OCI-LY3 (cell line): ENCODE measurements around the gene P2RX1.

Source experiments
- H2AFZ ChIP-seq: fragments of 200-600, 300-600 bp; shearing (Covaris generic); 2 replicates; pipeline ENCODE4 v1.6.0; 2014; ENCODE audit warnings: antibody characterized with exemption, low read depth, low read length
- H3K27ac ChIP-seq: fragments of 200-600, 300-600 bp; sonication (generic); 2 replicates; pipeline ENCODE4 v1.5.1; 2014; ENCODE audit warnings: mild to moderate bottlenecking, low read length, moderate library complexity, mixed read lengths
- H3K27me3 ChIP-seq: fragments of 200-600, 300-600 bp; sonication (generic); 2 replicates; pipeline ENCODE4 v1.6.1; 2014; ENCODE audit warnings: low read depth, low read length, mixed read lengths
- H3K36me3 ChIP-seq: fragments of 200-600, 300-600 bp; sonication (generic); replicated peaks from 2 replicates; pipeline ENCODE3; 2014; ENCODE audit warnings: low read depth, low read length, mixed read lengths
- H3K4me1 ChIP-seq: fragments of 300-600, 200-600 bp; sonication (generic); 2 replicates; pipeline ENCODE4 v1.6.1; 2014; ENCODE audit warnings: low read length, mixed read lengths
- H3K4me2 ChIP-seq: fragments of 200-600, 300-600 bp; sonication (generic); 2 replicates; pipeline ENCODE4 v1.6.1; 2014; ENCODE audit warnings: low read length, mixed read lengths
- H3K4me3 ChIP-seq: fragments of 300-600, 200-600 bp; sonication (generic); 2 replicates; pipeline ENCODE4 v1.5.1; 2014; ENCODE audit warnings: antibody characterized with exemption, mild to moderate bottlenecking, low read length, moderate library complexity
- H3K79me2 ChIP-seq: fragments of 300-600, 200-600 bp; shearing (Covaris generic); 2 replicates; pipeline ENCODE4 v1.6.1; 2014; ENCODE audit warnings: mild to moderate bottlenecking, low read length, mixed read lengths
- H3K9ac ChIP-seq: fragments of 300-600, 200-600 bp; shearing (Covaris generic); 2 replicates; pipeline ENCODE4 v1.6.0; 2014; ENCODE audit warnings: mild to moderate bottlenecking, low read length, moderate library complexity
- H3K9me3 ChIP-seq: fragments of 200-600, 300-600 bp; shearing (Covaris generic); 2 replicates; pipeline ENCODE4 v1.6.1; 2014; ENCODE audit warnings: low read length, mixed read lengths; ENCODE audit not compliant: insufficient read depth
- H4K20me1 ChIP-seq: fragments of 200-600, 300-600 bp; sonication (generic); 2 replicates; pipeline ENCODE4 v1.6.1; 2016; ENCODE audit warnings: low read length, mixed read lengths; ENCODE audit not compliant: insufficient read depth
- EZH2phosphoT487 ChIP-seq: fragments of 200-600 bp; shearing (Covaris generic); IDR thresholded peaks from 2 replicates; pipeline ENCODE4 v1.6.1; 2018; ENCODE audit warnings: antibody characterized with exemption, mixed run types, low read depth
- TF ChIP-seq, protein P1 (sequence below): fragments of 200-600, 300-600 bp; sonication (generic); IDR thresholded peaks from 2 replicates; pipeline ENCODE4 v1.5.1; 2014; ENCODE audit warnings: antibody characterized with exemption, low read length, low read depth

The P2RX1 gene

DNA sequence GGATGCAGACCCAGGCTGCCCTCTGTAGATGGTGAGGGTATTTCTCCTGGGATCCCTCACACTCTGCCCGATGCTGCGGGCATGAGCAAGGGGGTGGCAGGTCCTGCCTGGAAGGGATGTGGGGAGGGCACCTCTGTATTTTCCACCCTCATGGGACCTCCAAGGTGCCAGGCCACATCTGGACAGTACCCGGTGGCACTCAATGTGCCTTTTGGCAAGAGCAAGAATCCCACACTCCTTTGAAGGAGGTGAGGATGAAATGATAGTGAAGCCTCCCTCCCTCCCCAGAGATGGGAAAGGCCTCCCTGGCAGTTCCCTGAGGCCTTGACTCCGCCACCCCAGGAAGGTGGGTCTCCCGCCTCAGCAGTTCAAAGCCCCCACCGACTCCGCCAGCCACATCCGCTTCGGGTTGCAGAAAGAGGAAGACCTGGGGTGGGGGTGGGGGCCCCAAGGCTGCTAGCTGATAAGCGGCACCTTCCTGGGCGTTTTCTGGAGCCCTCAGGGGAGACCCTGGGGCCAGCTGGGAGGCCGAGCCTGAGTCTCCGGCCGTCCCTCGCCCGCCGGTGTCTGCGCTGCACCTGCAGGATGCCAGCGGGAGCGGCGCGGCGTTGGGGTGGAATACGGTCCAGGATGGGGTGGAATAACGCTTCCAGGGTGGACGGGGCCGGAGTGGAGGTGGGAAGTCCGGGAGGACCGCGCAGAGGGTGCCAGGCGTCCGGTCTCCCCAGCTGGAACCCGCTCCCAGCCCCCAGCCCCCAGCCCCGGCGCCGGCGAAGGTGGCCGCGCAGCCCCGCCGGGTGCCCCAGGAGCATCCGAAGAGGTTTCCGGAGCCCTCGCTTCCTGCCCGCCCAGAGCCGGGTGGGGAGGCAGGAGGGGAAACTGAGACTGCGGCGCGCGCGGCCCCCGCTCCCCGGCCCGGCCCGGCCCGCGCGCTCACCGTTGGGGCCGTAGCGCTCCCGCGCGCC lies 47.3 kb upstream of the P2RX1 start:
- Histone ChIP-seq H4K20me1 (peaks cover 42% of the 10 kb centered on the region), H3K4me2 (peak overlapping the region; percentile 96), H3K27me3 (no peaks in the 10 kb centered on the region)

DNA sequence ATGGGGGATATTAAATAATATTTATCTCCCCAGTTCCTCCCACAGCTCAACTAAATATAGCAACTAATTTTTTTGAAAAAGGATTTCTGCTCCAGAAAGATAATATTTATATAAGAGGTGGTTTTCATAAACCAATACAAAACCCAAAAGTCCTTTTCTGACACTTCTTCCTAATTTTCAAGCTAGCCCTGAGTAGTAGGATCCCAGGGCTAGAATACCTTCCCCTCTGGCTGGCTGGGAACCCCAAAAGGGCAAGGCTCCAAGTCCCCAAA lies 46.6 kb upstream of the P2RX1 start:
- Histone ChIP-seq H3K36me3 (peaks cover 13% of the 10 kb centered on the region), H3K9me3 (0 out of 2 replicates have a peak, but pooled peaks cover 4% of the 10 kb centered on the region), H4K20me1 (peaks cover 47% of the 10 kb centered on the region), H3K4me2 (peak overlapping the region; percentile 96), H3K27ac (peak overlapping the region; percentile 63; the same call in 1 of the 2 replicates), H3K4me1 (peaks cover 44% of the 10 kb centered on the region), H3K79me2 (peaks cover 55% of the 10 kb centered on the region), H3K4me3 (peak overlapping the region; percentile 99), H2AFZ (no peak overlapping the region), H3K9ac (peak overlapping the region; percentile 94), H3K27me3 (no peaks in the 10 kb centered on the region)
- no peak for TF ChIP-seq EZH2phosphoT487
- TF ChIP-seq, protein P1, sequence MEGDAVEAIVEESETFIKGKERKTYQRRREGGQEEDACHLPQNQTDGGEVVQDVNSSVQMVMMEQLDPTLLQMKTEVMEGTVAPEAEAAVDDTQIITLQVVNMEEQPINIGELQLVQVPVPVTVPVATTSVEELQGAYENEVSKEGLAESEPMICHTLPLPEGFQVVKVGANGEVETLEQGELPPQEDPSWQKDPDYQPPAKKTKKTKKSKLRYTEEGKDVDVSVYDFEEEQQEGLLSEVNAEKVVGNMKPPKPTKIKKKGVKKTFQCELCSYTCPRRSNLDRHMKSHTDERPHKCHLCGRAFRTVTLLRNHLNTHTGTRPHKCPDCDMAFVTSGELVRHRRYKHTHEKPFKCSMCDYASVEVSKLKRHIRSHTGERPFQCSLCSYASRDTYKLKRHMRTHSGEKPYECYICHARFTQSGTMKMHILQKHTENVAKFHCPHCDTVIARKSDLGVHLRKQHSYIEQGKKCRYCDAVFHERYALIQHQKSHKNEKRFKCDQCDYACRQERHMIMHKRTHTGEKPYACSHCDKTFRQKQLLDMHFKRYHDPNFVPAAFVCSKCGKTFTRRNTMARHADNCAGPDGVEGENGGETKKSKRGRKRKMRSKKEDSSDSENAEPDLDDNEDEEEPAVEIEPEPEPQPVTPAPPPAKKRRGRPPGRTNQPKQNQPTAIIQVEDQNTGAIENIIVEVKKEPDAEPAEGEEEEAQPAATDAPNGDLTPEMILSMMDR = no peak

More for the DNA sequence above, 47.3 kb upstream of the P2RX1 start:
- peak overlapping the region; percentile 99 for H3K4me3 ChIP-seq
- H2AFZ ChIP-seq = no peak overlapping the region
- peaks cover 51% of the 10 kb centered on the region for H3K79me2 ChIP-seq
- H3K4me1 ChIP-seq = peaks cover 48% of the 10 kb centered on the region
- H3K27ac ChIP-seq = peak overlapping the region; percentile 63
- no peak for TF ChIP-seq EZH2phosphoT487
- TF ChIP-seq, protein P1 = no peak
- H3K9ac ChIP-seq = peak overlapping the region; percentile 94
- H3K9me3 ChIP-seq = 0 out of 2 replicates have a peak, but pooled peaks cover 5% of the 10 kb centered on the region
- peaks cover 18% of the 10 kb centered on the region for H3K36me3 ChIP-seq

DNA sequence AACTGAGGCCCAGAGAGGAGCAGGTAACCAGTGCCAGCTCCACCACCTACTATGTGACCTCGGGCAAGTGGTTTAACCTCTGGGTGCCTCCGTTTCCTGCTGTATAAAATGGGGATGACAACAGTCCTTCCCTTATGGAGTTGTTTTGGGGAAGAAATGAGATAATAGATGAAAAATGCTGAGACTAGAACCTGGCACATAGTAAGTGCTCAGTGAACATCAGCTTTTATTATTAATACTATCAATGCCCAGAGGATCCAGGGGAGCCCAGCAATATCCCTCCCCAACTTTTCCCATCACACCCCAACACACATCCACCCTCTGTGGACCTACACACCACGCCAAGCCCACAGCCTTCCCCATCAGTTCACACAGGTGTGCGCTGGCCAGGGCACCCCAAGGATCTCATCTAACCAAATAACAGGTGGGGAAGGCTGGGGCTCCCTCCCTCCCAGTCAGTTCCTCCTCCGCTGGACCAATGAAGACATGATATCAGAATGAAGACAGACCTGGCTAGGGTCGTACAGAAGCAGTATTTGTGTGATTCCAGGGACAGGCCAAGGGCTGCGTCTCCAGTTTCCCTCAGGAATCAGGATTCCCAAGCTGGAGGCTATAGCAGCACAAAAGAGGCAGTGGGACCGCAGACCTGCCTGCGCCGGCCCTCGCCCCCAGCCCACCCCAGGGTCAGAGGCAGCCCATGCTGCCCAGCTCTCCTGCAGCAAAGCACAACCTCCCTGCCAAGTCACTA lies 46.1 kb upstream of the P2RX1 start:
- peak overlapping the region; percentile 94; the same call in 1 of the 2 replicates for H3K9ac ChIP-seq
- peaks cover 44% of the 10 kb centered on the region for H3K4me1 ChIP-seq
- H3K79me2 ChIP-seq = peaks cover 55% of the 10 kb centered on the region
- peaks cover 13% of the 10 kb centered on the region for H3K36me3 ChIP-seq
- H3K4me3 ChIP-seq = peak overlapping the region; percentile 99
- H3K27me3 ChIP-seq = no peaks in the 10 kb centered on the region
- H4K20me1 ChIP-seq = peaks cover 51% of the 10 kb centered on the region
- no peak for TF ChIP-seq EZH2phosphoT487
- TF ChIP-seq, protein P1 = no peak
- H3K9me3 ChIP-seq = no peaks in the 10 kb centered on the region
- H3K4me2 ChIP-seq = peak overlapping the region; percentile 96
- no peak overlapping the region; the same call in 1 of the 2 replicates for H3K27ac ChIP-seq
- H2AFZ ChIP-seq = no peak overlapping the region

DNA sequence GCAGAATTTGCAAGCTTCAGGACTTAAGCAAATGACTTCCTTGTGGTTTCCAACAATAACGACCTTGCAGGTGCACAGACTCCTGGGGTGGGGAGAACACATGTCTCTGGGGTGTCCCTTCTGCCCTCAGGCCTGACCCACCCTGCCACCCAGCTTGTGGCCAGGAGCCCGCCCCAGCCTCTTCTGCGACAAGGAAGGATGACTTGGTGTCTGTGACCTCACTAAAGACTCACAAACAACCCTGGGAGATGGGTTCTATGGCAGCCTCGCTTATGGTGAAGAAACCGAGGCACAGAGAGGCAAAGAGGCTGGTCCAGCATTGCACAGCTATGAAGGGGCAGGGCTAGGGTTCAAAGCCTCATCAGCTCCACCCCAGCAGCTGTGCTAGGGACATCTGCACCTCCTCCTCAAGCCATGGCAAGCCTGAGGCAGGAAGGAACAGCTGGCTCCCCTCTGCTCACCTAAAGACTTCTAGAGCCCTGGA lies 45.3 kb upstream of the P2RX1 start:
- Histone ChIP-seq H3K9me3 (no peaks in the 10 kb centered on the region), H3K36me3 (peaks cover 13% of the 10 kb centered on the region), H4K20me1 (peaks cover 59% of the 10 kb centered on the region), H3K27ac (no peak overlapping the region; the same call in 1 of the 2 replicates), H3K4me1 (peaks cover 46% of the 10 kb centered on the region), H3K79me2 (peaks cover 60% of the 10 kb centered on the region), H3K27me3 (no peaks in the 10 kb centered on the region), H3K9ac (0 out of 2 replicates have a peak overlapping the region, but pooled peaks have one; percentile 94), H3K4me2 (peak overlapping the region; percentile 96), H3K4me3 (peak overlapping the region; percentile 99), H2AFZ (no peak overlapping the region)
- TF ChIP-seq, protein P1 = no peak
- no peak for TF ChIP-seq EZH2phosphoT487
